Measurements from ENCODE around the gene ATRNL1. TPM values are rescaled to one million over a fixed set of nuclear protein-coding genes. Genes with fewer than 3 reads are reported as not detected.
A peak's percentile ranks its signal among the peaks of the same experiment; 100 is the strongest.
"Not testable (repeated sequence)": the region's sequence is repeated elsewhere in the genome, so short reads cannot be mapped to it uniquely, and the experiment has no call there.

Gene ATRNL1
- total RNA-seq, 4 donors from 2014 or later, result 4.4 to 18.4 (median 14.4) TPM

GRCh38 chr10:115171392-115171960 is 78.3 kb downstream of the ATRNL1 start:
- H3K4me3 ChIP-seq, result no peak overlapping the region
- H3K4me1 ChIP-seq, result no peaks in the 10 kb centered on the region
- intact Hi-C loops (cut with DNase I; ENCODE audit: low total_unique reads), result no loop called here
- H3K9me3 ChIP-seq, result no peaks in the 10 kb centered on the region
- WGBS, 2 donors (ENCODE audit: low coverage in 1 of 2), result 0 to 2% methylated on average over 1 of the region's 1 CpG
- no peaks in the 10 kb centered on the region for H3K36me3 ChIP-seq
- in situ Hi-C loops (cut with MboI; ENCODE audit: low pct_ligation_motif_present in 1 of 4, low pct_unique_long_range_greater_than_20kb in 1 of 4, low sequenced_read_pairs in 3 of 4), result loop anchor here in 1 of 4 donors (25.0 kb wide), 1 partner anchor 1216 kb away; no protein-coding TSS in a partner anchor
- DNase-seq, result no peak
- H3K27me3 ChIP-seq, result no peaks in the 10 kb centered on the region
- no peak overlapping the region for H3K27ac ChIP-seq
- no peak for TF ChIP-seq POLR2AphosphoS5 (IDR thresholded peaks at IDR 0.05)
- no peak for TF ChIP-seq EP300 (IDR thresholded peaks at IDR 0.05; ENCODE audit: low read depth)
- peak in 4 of 5 experiments; percentile 15 to 38 (median 36) for TF ChIP-seq CTCF (IDR thresholded peaks at IDR 0.05)

DNA sequence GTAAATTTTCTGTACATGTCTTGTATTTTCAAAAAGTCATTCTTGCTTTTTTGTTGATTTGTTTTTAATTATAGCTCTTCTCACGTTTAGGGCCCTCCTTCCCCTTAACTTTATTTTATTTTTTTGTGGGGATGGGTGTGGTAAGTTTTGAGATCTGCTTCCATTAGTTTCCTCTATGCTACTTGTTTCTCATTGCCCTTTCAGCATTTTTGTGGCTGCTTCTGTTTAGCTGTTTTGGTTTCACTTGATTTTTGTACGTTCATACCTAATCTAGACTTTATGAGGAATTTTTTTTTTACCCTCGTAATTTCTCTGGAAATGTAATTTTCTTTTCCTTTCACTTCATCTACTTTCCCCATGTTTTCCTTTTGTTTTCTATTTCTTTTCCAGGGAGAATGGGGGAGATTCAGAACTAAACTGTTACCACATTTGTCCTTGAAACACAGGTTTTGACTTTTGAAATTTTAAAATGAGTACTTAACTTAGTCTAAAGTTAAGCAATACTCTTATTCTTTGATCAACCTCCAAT is 80.8 kb downstream of the ATRNL1 start:
- Histone ChIP-seq H3K4me1 (no peaks in the 10 kb centered on the region), H3K27ac (no peak overlapping the region), H3K4me3 (no peak overlapping the region), H3K36me3 (no peaks in the 10 kb centered on the region), H3K27me3 (no peaks in the 10 kb centered on the region), H3K9me3 (no peaks in the 10 kb centered on the region)
- intact Hi-C loops (cut with DNase I; ENCODE audit: low total_unique reads) (no loop called here), in situ Hi-C loops (cut with MboI; ENCODE audit: low pct_ligation_motif_present in 1 of 4, low pct_unique_long_range_greater_than_20kb in 1 of 4, low sequenced_read_pairs in 3 of 4) (loop anchor here in 1 of 4 donors (25.0 kb wide), 1 partner anchor 1213 kb away; no protein-coding TSS in a partner anchor)
- no peak for DNase-seq
- 44 to 47% methylated on average over 3 of the region's 3 CpGs for WGBS, 2 donors (ENCODE audit: low coverage in 1 of 2)
- no peak for TF ChIP-seq POLR2A (IDR thresholded peaks at IDR 0.05)

GRCh38 chr10:115207276-115207675 is 114.1 kb downstream of the ATRNL1 start:
- DNase-seq; H3K27me3 ChIP-seq; H3K36me3 ChIP-seq; H3K4me3 ChIP-seq; in situ Hi-C loops (cut with MboI; ENCODE audit: low pct_ligation_motif_present in 1 of 4, low pct_unique_long_range_greater_than_20kb in 1 of 4, low sequenced_read_pairs in 3 of 4); H3K9me3 ChIP-seq; H3K27ac ChIP-seq; H3K4me1 ChIP-seq; intact Hi-C loops (cut with DNase I; ENCODE audit: low total_unique reads): not testable (repeated sequence)
- 85 to 93% methylated on average over 2 of the region's 2 CpGs for WGBS, 2 donors (ENCODE audit: low coverage in 1 of 2)

GRCh38 chr10:115209133-115209532 is 116.0 kb downstream of the ATRNL1 start:
- no peaks in the 10 kb centered on the region for H3K36me3 ChIP-seq
- TF ChIP-seq POLR2AphosphoS5 (IDR thresholded peaks at IDR 0.05), result no peak
- TF ChIP-seq EP300 (IDR thresholded peaks at IDR 0.05; ENCODE audit: low read depth), result no peak
- TF ChIP-seq CTCF (IDR thresholded peaks at IDR 0.05), result no peak
- TF ChIP-seq POLR2A (IDR thresholded peaks at IDR 0.05), result no peak
- in situ Hi-C loops (cut with MboI; ENCODE audit: low pct_ligation_motif_present in 1 of 4, low pct_unique_long_range_greater_than_20kb in 1 of 4, low sequenced_read_pairs in 3 of 4), result no loop called here
- H3K4me3 ChIP-seq, result no peak overlapping the region
- H3K27ac ChIP-seq, result no peak overlapping the region
- H3K4me1 ChIP-seq, result no peaks in the 10 kb centered on the region
- H3K27me3 ChIP-seq, result no peaks in the 10 kb centered on the region
- DNase-seq, result no peak
- 43 to 51% methylated on average over 1 of the region's 1 CpG for WGBS, 2 donors (ENCODE audit: low coverage in 1 of 2)
- H3K9me3 ChIP-seq, result no peaks in the 10 kb centered on the region
- intact Hi-C loops (cut with DNase I; ENCODE audit: low total_unique reads), result no loop called here

- H3K27ac ChIP-seq, result no peak overlapping the region
These were observed 121.7 kb downstream of the ATRNL1 start for GRCh38 chr10:115214829-115215228.

More at GRCh38 chr10:115214829-115215228, 121.7 kb downstream of the ATRNL1 start:
- no peak for TF ChIP-seq POLR2AphosphoS5 (IDR thresholded peaks at IDR 0.05)
- TF ChIP-seq EP300 (IDR thresholded peaks at IDR 0.05; ENCODE audit: low read depth), result no peak
- TF ChIP-seq CTCF (IDR thresholded peaks at IDR 0.05), result no peak
- TF ChIP-seq POLR2A (IDR thresholded peaks at IDR 0.05), result no peak
- Histone ChIP-seq H3K9me3 (no peaks in the 10 kb centered on the region), H3K4me1 (no peaks in the 10 kb centered on the region), H3K27me3 (no peaks in the 10 kb centered on the region), H3K4me3 (no peak overlapping the region), H3K36me3 (no peaks in the 10 kb centered on the region)
- WGBS, 2 donors (ENCODE audit: low coverage in 1 of 2), result 82 to 84% methylated on average over 2 of the region's 2 CpGs
- DNase-seq, result no peak
- in situ Hi-C loops (cut with MboI; ENCODE audit: low pct_ligation_motif_present in 1 of 4, low pct_unique_long_range_greater_than_20kb in 1 of 4, low sequenced_read_pairs in 3 of 4), result no loop called here
- intact Hi-C loops (cut with DNase I; ENCODE audit: low total_unique reads), result loop anchor here (5.0 kb wide), 1 partner anchor 863 kb away; no protein-coding TSS in a partner anchor
